HCT116 (cell line): ENCODE results near the gene TAF4B. TPM values are rescaled to one million over a fixed set of nuclear protein-coding genes. Genes with fewer than 3 reads are reported as not detected.

Experiments
- ATAC-seq: fragments of 200-7000 bp; cut with Tn5 transposase; 2 replicates; pipeline ENCODE4 v1.9.1; 2020; ENCODE audit warnings: mild to moderate bottlenecking, moderate library complexity
- BruUV-seq: library from RNA; stranded (reverse); fragments of 400-500 nt; replicated peaks from 2 replicates; lab custom pipeline; 2021; lab: Mats Ljungman, UMichigan
- CTCF ChIA-PET: fragments of 300-600 bp; sonication (Branson Sonifier 250); formaldehyde crosslinking; loops from one replicate; lab custom pipeline; 2021; ENCODE audit warnings: antibody characterized with exemption; lab: Charles Lee
- POLR2A ChIA-PET: fragments of 300-600, 350-600 bp; sonication (Branson Sonifier 250); formaldehyde crosslinking; loops from one replicate; lab custom pipeline; 2021; ENCODE audit warnings: antibody characterized with exemption; lab: Charles Lee
- RAD21 ChIA-PET, 2 experiments: fragments of 300-600 bp; sonication (Branson Sonifier 250); formaldehyde crosslinking; loops; one replicate each; lab custom pipeline; 2023; ENCODE audit warnings: low total read pairs in 2 of 2; ENCODE audit not compliant: uncharacterized antibody in 2 of 2, unreplicated experiment in 2 of 2, low non-redundant PET in 1 of 2; lab: Charles Lee
- DNase-seq: peaks from one replicate; pipeline ENCODE4 v3.0.0-alpha.2; 2010; ENCODE audit warnings: low read depth, low spot score
- H2AFZ ChIP-seq: fragments of 200-600 bp; shearing (Covaris generic), sonication (generic); 2 replicates; pipeline ENCODE4 v1.6.1; 2017; ENCODE audit warnings: low read depth, mixed run types, mixed read lengths, antibody characterized with exemption, low read length; ENCODE audit not compliant: poor library complexity, severe bottlenecking
- H3K27ac ChIP-seq: 2 replicates; pipeline ENCODE4 v1.5.1; 2012; ENCODE audit warnings: low read depth, low read length
- H3K27me3 ChIP-seq: fragments of 200-600 bp; sonication (generic); 2 replicates; pipeline ENCODE4 v1.6.1; 2016; ENCODE audit warnings: mixed run types, low read length, mixed read lengths; ENCODE audit not compliant: insufficient read depth
- H3K36me3 ChIP-seq, 2 experiments: fragments of 200-500 bp in 1 of 2; fragments of 200-600 bp in 1 of 2; sonication (Bioruptor generic) in 1 of 2; sonication (generic) in 1 of 2; 2 replicates each; pipeline versions ENCODE4 v1.5.1 to v1.6.1; 2014 to 2016; ENCODE audit warnings: low read length in 2 of 2, inconsistent platforms in 1 of 2, mixed read lengths in 1 of 2, mixed run types in 1 of 2; ENCODE audit not compliant: insufficient read depth in 2 of 2, control insufficient read depth in 1 of 2
- H3K4me1 ChIP-seq, 2 experiments: fragments of 200-600 bp in 1 of 2; sonication (generic) in 1 of 2; 2 replicates each; pipeline versions ENCODE4 v1.5.1 to v1.6.1; 2012 to 2017; ENCODE audit warnings: low read length in 2 of 2, inconsistent platforms in 1 of 2, mild to moderate bottlenecking in 1 of 2, mixed read lengths in 1 of 2, mixed run types in 1 of 2, moderate library complexity in 1 of 2; ENCODE audit not compliant: insufficient read depth in 2 of 2, control insufficient read depth in 1 of 2
- H3K4me2 ChIP-seq: fragments of 200-600 bp; sonication (generic); 2 replicates; pipeline ENCODE4 v1.6.1; 2017; ENCODE audit warnings: mixed run types, low read length, mixed read lengths
- H3K4me3 ChIP-seq, 2 experiments: fragments of 200-600 bp in 1 of 2; sonication (generic) in 1 of 2; replicated peaks in 1 of 2; 2 replicates each; pipeline ENCODE4 v1.5.1; 2011 to 2016; ENCODE audit warnings: low read length in 2 of 2, control low read depth in 1 of 2, low read depth in 1 of 2, mild to moderate bottlenecking in 1 of 2, mixed read lengths in 1 of 2, mixed run types in 1 of 2
- H3K79me2 ChIP-seq: fragments of 200-600 bp; sonication (generic); 2 replicates; pipeline ENCODE4 v1.6.1; 2017; ENCODE audit warnings: mild to moderate bottlenecking, mixed run types, low read length, moderate library complexity, mixed read lengths; ENCODE audit not compliant: insufficient read depth
- H3K9ac ChIP-seq: fragments of 200-600 bp; sonication (generic); 2 replicates; pipeline ENCODE4 v1.6.1; 2016; ENCODE audit warnings: low read length, mixed read lengths
- H3K9me2 ChIP-seq: fragments of 200-600 bp; sonication (generic), shearing (Covaris generic); 2 replicates; pipeline ENCODE4 v1.6.1; 2017; ENCODE audit warnings: mixed run types, mild to moderate bottlenecking, moderate library complexity; ENCODE audit not compliant: insufficient read depth
- H3K9me3 ChIP-seq, 2 experiments: fragments of 200-500 bp in 1 of 2; fragments of 200-600 bp in 1 of 2; sonication (Bioruptor generic) in 1 of 2; sonication (generic) in 1 of 2; 2 replicates each; pipeline ENCODE4 v1.6.1; 2014 to 2017; ENCODE audit warnings: low read length in 2 of 2, mixed read lengths in 2 of 2, inconsistent platforms in 1 of 2, low read depth in 1 of 2, mild to moderate bottlenecking in 1 of 2, mixed run types in 1 of 2, moderate library complexity in 1 of 2; ENCODE audit not compliant: control insufficient read depth in 1 of 2, insufficient read depth in 1 of 2
- H4K20me1 ChIP-seq: fragments of 200-600 bp; sonication (generic), shearing (Covaris generic); 2 replicates; pipeline ENCODE4 v1.6.1; 2017; ENCODE audit warnings: mixed run types, mild to moderate bottlenecking, moderate library complexity; ENCODE audit not compliant: insufficient read depth
- CBX3 ChIP-seq: IDR thresholded peaks from 2 replicates; pipeline ENCODE4 v1.6.1; 2012; ENCODE audit warnings: low read depth
- ELF1 ChIP-seq: IDR thresholded peaks from 2 replicates; pipeline ENCODE4 v1.6.1; 2012; ENCODE audit warnings: low read depth, borderline replicate concordance
- POLR2A ChIP-seq: IDR thresholded peaks from 2 replicates; pipeline ENCODE4 v1.7.0; 2011; ENCODE audit warnings: borderline replicate concordance; ENCODE audit not compliant: insufficient read depth, insufficient read length; ENCODE audit errors: extremely low read depth
- RAD21 ChIP-seq: IDR thresholded peaks from 2 replicates; pipeline ENCODE4 v1.6.1; 2012; ENCODE audit warnings: low read depth, mild to moderate bottlenecking
- SP1 ChIP-seq: IDR thresholded peaks from 2 replicates; pipeline ENCODE4 v1.6.1; 2012; ENCODE audit warnings: low read depth
- ZFX ChIP-seq: fragments of 450-650 bp; IDR thresholded peaks from 2 replicates; pipeline ENCODE4 v1.6.1; 2017
- intact Hi-C: fragments of 100-400 bp; cut with micrococcal nuclease; formaldehyde crosslinking; loops from 2 replicates; pipeline ENCODE4 v1.10.0; 2022
- total RNA-seq: library from RNA; stranded (reverse); gene quantifications from one replicate; pipeline ENCODE4 v1.2.1, GENCODE V29; 2021; ENCODE audit not compliant: unreplicated experiment
- TF ChIP-seq, protein P1 (sequence below), 3 experiments: fragments of 200-600 bp in 1 of 3; sonication (generic) in 1 of 3; IDR thresholded peaks in 2 of 3; conservative IDR thresholded peaks in 1 of 3; 2 replicates each; pipeline ENCODE4 v1.5.1; 2012 to 2017; ENCODE audit warnings: low read depth in 2 of 3, low read length in 2 of 3, antibody characterized with exemption in 1 of 3, borderline replicate concordance in 1 of 3, control low read depth in 1 of 3, mild to moderate bottlenecking in 1 of 3, mixed read lengths in 1 of 3, mixed run types in 1 of 3, moderate library complexity in 1 of 3; ENCODE audit not compliant: insufficient read depth in 1 of 3
- TF ChIP-seq, protein P2 (sequence below): IDR thresholded peaks from 2 replicates; pipeline ENCODE4 v1.6.1; 2012
- TF ChIP-seq, protein P3 (sequence below): IDR thresholded peaks from 2 replicates; pipeline ENCODE4 v1.6.1; 2011; ENCODE audit warnings: mild to moderate bottlenecking, low read length, moderate library complexity; ENCODE audit not compliant: insufficient replicate concordance; ENCODE audit errors: extremely low read depth

The TAF4B gene
- total RNA-seq, 1 experiment from 2014 or later, result 17.8 TPM

DNA sequence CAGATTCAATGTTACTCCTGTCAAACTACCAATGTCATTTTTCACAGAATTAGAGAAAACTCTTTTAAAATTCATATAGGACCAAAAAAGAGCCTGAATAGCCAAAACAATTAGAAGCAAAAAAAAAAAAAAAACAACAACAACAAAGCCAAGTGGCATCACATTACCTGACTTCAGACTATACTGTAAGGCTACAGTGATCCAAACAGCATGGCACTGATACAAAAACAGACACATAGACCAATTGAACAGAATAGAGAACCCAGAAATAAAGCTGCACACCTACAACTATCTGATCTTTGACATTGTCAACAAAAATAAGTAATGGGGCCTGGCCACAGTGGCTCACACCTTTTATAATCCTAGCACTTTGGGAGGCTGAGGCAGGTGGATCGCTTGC lies 53.2 kb downstream of the TAF4B start:
- no TSS peak for BruUV-seq
- no peak overlapping the region for H2AFZ ChIP-seq
- H3K79me2 ChIP-seq, result no peaks in the 10 kb centered on the region
- no peak overlapping the region for H3K4me2 ChIP-seq
- H3K9ac ChIP-seq, result no peak overlapping the region
- ATAC-seq (no peak), DNase-seq (no peak)
- H3K36me3 ChIP-seq, result peaks cover 0 to 17% of the 10 kb centered on the region in 2 experiments; a peak in 2 of 4 replicates
- TF ChIP-seq, protein P1, sequence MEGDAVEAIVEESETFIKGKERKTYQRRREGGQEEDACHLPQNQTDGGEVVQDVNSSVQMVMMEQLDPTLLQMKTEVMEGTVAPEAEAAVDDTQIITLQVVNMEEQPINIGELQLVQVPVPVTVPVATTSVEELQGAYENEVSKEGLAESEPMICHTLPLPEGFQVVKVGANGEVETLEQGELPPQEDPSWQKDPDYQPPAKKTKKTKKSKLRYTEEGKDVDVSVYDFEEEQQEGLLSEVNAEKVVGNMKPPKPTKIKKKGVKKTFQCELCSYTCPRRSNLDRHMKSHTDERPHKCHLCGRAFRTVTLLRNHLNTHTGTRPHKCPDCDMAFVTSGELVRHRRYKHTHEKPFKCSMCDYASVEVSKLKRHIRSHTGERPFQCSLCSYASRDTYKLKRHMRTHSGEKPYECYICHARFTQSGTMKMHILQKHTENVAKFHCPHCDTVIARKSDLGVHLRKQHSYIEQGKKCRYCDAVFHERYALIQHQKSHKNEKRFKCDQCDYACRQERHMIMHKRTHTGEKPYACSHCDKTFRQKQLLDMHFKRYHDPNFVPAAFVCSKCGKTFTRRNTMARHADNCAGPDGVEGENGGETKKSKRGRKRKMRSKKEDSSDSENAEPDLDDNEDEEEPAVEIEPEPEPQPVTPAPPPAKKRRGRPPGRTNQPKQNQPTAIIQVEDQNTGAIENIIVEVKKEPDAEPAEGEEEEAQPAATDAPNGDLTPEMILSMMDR (IDR thresholded peaks at IDR 0.05 in 2 of 3, conservative IDR thresholded peaks at IDR 0.05 in 1 of 3; ENCODE audit: borderline replicate concordance in 1 of 3, insufficient read depth in 1 of 3, low read depth in 2 of 3, low read length in 2 of 3), result no peak
- no peak for TF ChIP-seq ELF1
- POLR2A ChIA-PET, result no interaction called here
- RAD21 ChIA-PET, result no interaction called here
- intact Hi-C loops, result no loop called here
- no peak overlapping the region for H3K27ac ChIP-seq
- no peaks in the 10 kb centered on the region for H3K9me2 ChIP-seq
- H4K20me1 ChIP-seq, result no peaks in the 10 kb centered on the region
- H3K27me3 ChIP-seq, result no peaks in the 10 kb centered on the region
- no peaks in the 10 kb centered on the region for H3K4me1 ChIP-seq
- no peak overlapping the region for H3K4me3 ChIP-seq
- H3K9me3 ChIP-seq, result peaks cover 6 to 8% of the 10 kb centered on the region in 2 experiments; a peak in 1 of 4 replicates
- CTCF ChIA-PET, result no interaction called here

DNA sequence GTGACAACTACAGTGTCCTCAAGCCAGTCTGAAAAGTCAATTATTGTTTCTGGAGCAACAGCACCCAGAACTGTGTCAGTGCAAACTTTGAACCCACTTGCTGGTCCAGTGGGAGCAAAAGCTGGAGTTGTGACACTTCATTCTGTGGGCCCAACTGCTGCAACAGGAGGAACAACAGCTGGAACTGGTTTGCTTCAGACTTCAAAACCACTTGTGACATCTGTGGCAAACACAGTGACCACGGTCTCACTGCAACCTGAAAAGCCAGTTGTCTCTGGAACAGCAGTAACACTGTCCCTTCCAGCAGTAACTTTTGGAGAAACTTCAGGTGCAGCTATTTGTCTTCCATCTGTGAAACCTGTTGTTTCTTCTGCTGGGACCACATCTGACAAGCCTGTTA lies 59.8 kb downstream of the TAF4B start:
- H3K27me3 ChIP-seq, result no peaks in the 10 kb centered on the region
- H3K9me3 ChIP-seq, result no peaks in the 10 kb centered on the region
- BruUV-seq, result no TSS peak
- H2AFZ ChIP-seq, result no peak overlapping the region
- no peak for DNase-seq
- intact Hi-C loops, result no loop called here
- ATAC-seq, result no peak
- H3K36me3 ChIP-seq, result peaks cover 0 to 21% of the 10 kb centered on the region in 2 experiments; a peak in 1 of 4 replicates
- no peak overlapping the region for H3K4me2 ChIP-seq
- H3K9ac ChIP-seq, result no peak overlapping the region
- no peak overlapping the region for H3K27ac ChIP-seq
- H3K4me1 ChIP-seq, result no peaks in the 10 kb centered on the region
- no peaks in the 10 kb centered on the region for H3K9me2 ChIP-seq
- ChIA-PET CTCF (no interaction called here), POLR2A (no interaction called here), RAD21 (no interaction called here)
- no peaks in the 10 kb centered on the region for H4K20me1 ChIP-seq
- H3K79me2 ChIP-seq, result peaks cover 10% of the 10 kb centered on the region; the same call in 1 of the 2 replicates
- H3K4me3 ChIP-seq, result no peak overlapping the region
- TF ChIP-seq, protein P2, sequence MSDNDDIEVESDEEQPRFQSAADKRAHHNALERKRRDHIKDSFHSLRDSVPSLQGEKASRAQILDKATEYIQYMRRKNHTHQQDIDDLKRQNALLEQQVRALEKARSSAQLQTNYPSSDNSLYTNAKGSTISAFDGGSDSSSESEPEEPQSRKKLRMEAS, result no peak
- TF ChIP-seq, protein P3, sequence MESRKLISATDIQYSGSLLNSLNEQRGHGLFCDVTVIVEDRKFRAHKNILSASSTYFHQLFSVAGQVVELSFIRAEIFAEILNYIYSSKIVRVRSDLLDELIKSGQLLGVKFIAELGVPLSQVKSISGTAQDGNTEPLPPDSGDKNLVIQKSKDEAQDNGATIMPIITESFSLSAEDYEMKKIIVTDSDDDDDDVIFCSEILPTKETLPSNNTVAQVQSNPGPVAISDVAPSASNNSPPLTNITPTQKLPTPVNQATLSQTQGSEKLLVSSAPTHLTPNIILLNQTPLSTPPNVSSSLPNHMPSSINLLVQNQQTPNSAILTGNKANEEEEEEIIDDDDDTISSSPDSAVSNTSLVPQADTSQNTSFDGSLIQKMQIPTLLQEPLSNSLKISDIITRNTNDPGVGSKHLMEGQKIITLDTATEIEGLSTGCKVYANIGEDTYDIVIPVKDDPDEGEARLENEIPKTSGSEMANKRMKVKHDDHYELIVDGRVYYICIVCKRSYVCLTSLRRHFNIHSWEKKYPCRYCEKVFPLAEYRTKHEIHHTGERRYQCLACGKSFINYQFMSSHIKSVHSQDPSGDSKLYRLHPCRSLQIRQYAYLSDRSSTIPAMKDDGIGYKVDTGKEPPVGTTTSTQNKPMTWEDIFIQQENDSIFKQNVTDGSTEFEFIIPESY, result no peak
- no peak for TF ChIP-seq RAD21
- no peak for TF ChIP-seq CBX3
- TF ChIP-seq ZFX, result no peak
- TF ChIP-seq POLR2A, result no peak
- TF ChIP-seq, protein P1 (IDR thresholded peaks at IDR 0.05 in 2 of 3, conservative IDR thresholded peaks at IDR 0.05 in 1 of 3; ENCODE audit: borderline replicate concordance in 1 of 3, insufficient read depth in 1 of 3, low read depth in 2 of 3, low read length in 2 of 3), result no peak
- TF ChIP-seq SP1, result no peak
